GM23248 (cell line): ENCODE results near the gene INTS3.

Experiments
- EZH2 ChIP-seq: fragments of 200-600 bp; sonication (generic); IDR thresholded peaks from 2 replicates; pipeline ENCODE4 v1.6.1; 2018; ENCODE audit warnings: antibody characterized with exemption, mild to moderate bottlenecking; ENCODE audit not compliant: insufficient read depth, poor library complexity, severe bottlenecking
- EZH2phosphoT487 ChIP-seq: fragments of 200-600 bp; sonication (generic); IDR thresholded peaks from 2 replicates; pipeline ENCODE4 v1.6.1; 2018; ENCODE audit warnings: antibody characterized with exemption, moderate library complexity, mild to moderate bottlenecking, low read depth; ENCODE audit not compliant: insufficient read depth

- TF ChIP-seq EZH2phosphoT487 (no peak), EZH2 (no peak)
These were observed 21.1 kb downstream of the INTS3 start for GRCh38 chr1:153748903-153749302.
